GM21786 (cell line): ENCODE data around the gene NETO1.

Experiments
- ATAC-seq: cut with Tn5 transposase; IDR thresholded peaks from one replicate; pipeline ENCODE4 v1.9.1; 2021; ENCODE audit not compliant: unreplicated experiment

NETO1 gene

GRCh38 chr18:72727776-72728175 is 140.0 kb downstream of the NETO1 start:
- ATAC-seq, result no peak

GRCh38 chr18:72727038-72727655 is 140.6 kb downstream of the NETO1 start:
- no peak for ATAC-seq

- ATAC-seq, result no peak
Observed at GRCh38 chr18:72726201-72726600, 141.6 kb downstream of the NETO1 start.

DNA sequence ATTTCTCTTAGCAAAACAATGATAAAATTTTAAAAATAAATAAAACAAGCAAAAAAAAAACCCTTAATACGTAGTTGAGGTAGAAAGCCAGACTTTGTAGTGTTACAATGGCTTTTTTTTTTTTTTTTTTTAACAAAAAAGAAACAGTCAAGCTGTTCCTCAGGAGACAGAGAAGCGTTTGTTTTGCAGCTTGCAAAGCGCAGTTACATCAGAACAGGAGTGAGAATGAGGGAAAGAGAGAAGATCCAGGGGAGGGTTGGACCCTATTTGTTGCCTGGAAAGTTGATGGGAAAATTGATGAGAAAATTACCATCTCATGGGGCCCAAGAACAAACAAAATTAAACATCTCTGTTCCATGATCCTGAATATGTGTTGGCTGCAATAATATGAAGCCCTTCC is 146.5 kb downstream of the NETO1 start:
- no peak for ATAC-seq

GRCh38 chr18:72720116-72720515 is 147.7 kb downstream of the NETO1 start:
- no peak for ATAC-seq

DNA sequence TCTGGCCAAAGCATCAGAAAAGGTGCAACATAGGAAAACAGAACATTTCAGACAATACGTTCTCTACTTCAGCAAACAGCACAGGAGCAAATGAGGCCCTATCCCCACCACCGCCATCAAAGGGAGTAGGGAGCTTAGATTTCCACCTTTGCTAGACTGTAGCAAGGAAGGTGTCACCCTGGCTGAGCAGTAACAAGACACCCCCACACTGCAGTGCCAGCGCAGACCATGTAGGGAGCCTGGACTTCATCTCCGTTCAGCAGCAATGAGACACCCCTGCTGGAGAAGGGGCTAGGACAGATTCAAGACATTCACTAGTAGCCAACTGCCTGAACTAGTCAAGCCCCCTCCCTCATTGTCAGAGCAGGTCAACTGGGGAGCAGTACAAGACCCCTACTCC is 163.6 kb downstream of the NETO1 start:
- no peak for ATAC-seq

DNA sequence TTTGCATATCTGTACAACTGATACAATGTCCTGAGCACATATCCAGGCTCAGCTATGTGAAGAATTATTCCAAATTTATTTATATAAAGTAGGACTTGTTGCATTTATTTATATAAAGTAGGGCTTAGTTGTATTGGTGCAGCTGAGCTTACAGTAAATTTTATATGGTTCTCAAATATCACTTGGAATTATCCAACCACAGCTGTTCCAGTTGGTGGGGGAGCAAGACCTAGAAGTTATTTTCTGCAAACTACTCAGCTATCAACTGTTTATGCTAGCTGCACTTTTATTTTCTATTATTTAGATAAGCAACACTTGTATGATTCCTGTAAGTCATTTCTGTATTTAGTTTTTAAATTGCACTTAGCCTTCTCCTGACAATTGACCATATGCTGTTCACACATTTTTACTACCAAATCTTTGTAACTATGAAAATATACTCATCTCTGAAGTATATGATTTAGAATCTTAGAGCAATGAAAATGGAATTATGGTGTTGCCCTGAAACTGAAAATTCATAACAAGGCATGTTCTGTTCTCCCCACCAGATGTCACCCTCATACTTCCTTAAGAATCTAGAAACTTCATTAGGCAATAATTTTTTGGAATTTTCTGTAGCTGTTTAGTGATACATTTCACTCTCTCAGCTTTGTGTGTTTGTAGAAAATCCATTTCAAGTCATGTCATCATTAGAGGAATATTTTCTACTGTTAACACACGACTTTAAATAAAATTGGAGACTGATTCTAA is 166.7 kb downstream of the NETO1 start:
- ATAC-seq, result no peak

GRCh38 chr18:72697706-72698105 is 170.1 kb downstream of the NETO1 start:
- ATAC-seq, result no peak

DNA sequence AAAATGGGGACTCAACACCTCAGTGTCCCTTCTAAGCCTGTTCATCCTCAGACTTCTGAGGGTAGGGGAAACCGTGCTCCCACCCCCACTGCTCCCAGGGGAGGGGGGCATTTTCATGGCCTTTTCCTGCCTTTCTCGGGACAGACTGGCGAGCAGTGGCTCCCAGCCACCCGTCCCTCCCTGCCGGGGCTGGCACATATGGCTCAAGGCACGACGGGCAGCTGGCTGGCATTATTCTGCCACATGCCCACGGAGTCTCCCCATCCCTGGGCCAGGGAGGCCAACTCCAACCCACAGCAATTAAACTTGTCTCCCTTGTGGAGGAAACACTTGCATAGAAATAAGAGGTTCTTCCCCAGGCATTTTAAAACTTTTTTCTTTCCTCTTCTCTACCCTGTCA is 175.2 kb downstream of the NETO1 start:
- ATAC-seq, result no peak
